Kidney (tissue), 14 donors: ENCODE measurements around the gene BUD31. TPM values are rescaled to one million over a fixed set of nuclear protein-coding genes. Genes with fewer than 3 reads are reported as not detected.

Experiments used
- DNase-seq, 5 donors: peaks; one replicate each; pipeline ENCODE4 v3.0.0-alpha.2; 2013 to 2020
- FAIRE-seq: peaks from 2 replicates; lab custom pipeline; 2012; peaks lifted over from hg19 to GRCh38; lab: Jason Lieb, UNC
- H3K27ac ChIP-seq, 2 donors: one replicate each; pipeline ENCODE4 v1.7.0; 2013; ENCODE audit warnings: low read depth in 2 of 2, low read length in 2 of 2, inconsistent platforms in 1 of 2
- H3K27me3 ChIP-seq: one replicate; pipeline ENCODE4 v1.7.1; 2013; ENCODE audit warnings: low read length, inconsistent platforms; ENCODE audit not compliant: control insufficient read depth, insufficient read depth
- H3K36me3 ChIP-seq, 3 donors: one replicate each; pipeline versions ENCODE4 v1.7.0 to v1.7.1; 2013; ENCODE audit warnings: low read length in 3 of 3, control low read depth in 1 of 3, inconsistent platforms in 1 of 3; ENCODE audit not compliant: insufficient read depth in 3 of 3, control insufficient read depth in 2 of 3
- H3K4me1 ChIP-seq, 3 donors: one replicate each; pipeline versions ENCODE4 v1.7.0 to v1.7.1; 2013; ENCODE audit warnings: low read length in 3 of 3, inconsistent platforms in 1 of 3, low read depth in 1 of 3; ENCODE audit not compliant: control insufficient read depth in 2 of 3, insufficient read depth in 2 of 3
- H3K4me3 ChIP-seq, 3 donors: one replicate each; pipeline versions ENCODE4 v1.7.0 to v1.8.1; 2013; ENCODE audit warnings: low read length in 3 of 3, control low read depth in 1 of 3, inconsistent platforms in 1 of 3
- H3K9ac ChIP-seq, 3 donors: one replicate each; pipeline versions ENCODE4 v1.7.0 to v1.7.1; 2013; ENCODE audit warnings: low read length in 3 of 3, control low read depth in 1 of 3, inconsistent platforms in 1 of 3
- H3K9me3 ChIP-seq, 3 donors: one replicate each; pipeline versions ENCODE4 v1.7.0 to v1.7.1; 2013; ENCODE audit warnings: low read length in 3 of 3, control low read depth in 1 of 3, inconsistent platforms in 1 of 3; ENCODE audit not compliant: control insufficient read depth in 2 of 3, insufficient read depth in 1 of 3
- CTCF ChIP-seq: IDR thresholded peaks from 3 replicates; pipeline ENCODE4 v1.5.1; 2012; ENCODE audit warnings: mild to moderate bottlenecking, moderate library complexity, borderline replicate concordance; ENCODE audit not compliant: insufficient read depth; ENCODE audit errors: extremely low read depth
- intact Hi-C: fragments of 100-400 bp; cut with DNase I; formaldehyde crosslinking; loops from one replicate; pipeline ENCODE4 v1.11.1; 2022
- polyA plus RNA-seq: library from polyadenylated mRNA; stranded (reverse); fragments of 350-450 nt; fragmentation: Illumina TruSeq; extraction: RNeasy Lipid Tissue Mini Kit (QIAGEN cat#74804); gene quantifications from one replicate; pipeline ENCODE4 v1.2.3, GENCODE V29; 2014; ENCODE audit warnings: low read depth, low replicate concordance; ENCODE audit not compliant: insufficient read depth
- total RNA-seq: library from RNA; stranded (reverse); fragmentation: NEBNext Ultra II Directional; extraction: Animal tissue kit (Norgen Biotek cat#: 25700); gene quantifications from one replicate; pipeline ENCODE4 v1.2.1, GENCODE V29; 2021
- donor health status: control.
- donor health status: control.
- donor health status: control.
- donor health status: control.
- donor health status: control.
- donor health status: DM: yes; HTN: yes; CAD: no.
- donor health status: Normal renal cell carcinoma (clear cell type).

BUD31 gene
- total and polyA plus RNA-seq, 2 donors from 2014 or later: 79.0 to 141 TPM

GRCh38 chr7:99451936-99452335 is 43.2 kb downstream of the BUD31 start:
- H3K27ac ChIP-seq: no peak overlapping the region
- H3K36me3 ChIP-seq: peaks cover 2 to 25% (median 24%) of the 10 kb centered on the region in 3 donors
- intact Hi-C loops: no loop called here
- H3K4me1 ChIP-seq: no peaks in the 10 kb centered on the region
- H3K4me3 ChIP-seq: no peak overlapping the region
- no peaks in the 10 kb centered on the region for H3K9me3 ChIP-seq
- H3K9ac ChIP-seq: no peak overlapping the region
- no peak for TF ChIP-seq CTCF
- no peak for FAIRE-seq
- DNase-seq: no peak
- no peaks in the 10 kb centered on the region for H3K27me3 ChIP-seq

GRCh38 chr7:99452541-99452940 is 43.8 kb downstream of the BUD31 start:
- intact Hi-C loops: no loop called here
- Histone ChIP-seq H3K9ac (no peak overlapping the region), H3K27me3 (no peaks in the 10 kb centered on the region), H3K9me3 (no peaks in the 10 kb centered on the region), H3K4me3 (no peak overlapping the region), H3K4me1 (no peaks in the 10 kb centered on the region), H3K36me3 (peaks cover 2 to 31% (median 24%) of the 10 kb centered on the region in 3 donors), H3K27ac (no peak overlapping the region)
- no peak for DNase-seq
- FAIRE-seq: no peak
- TF ChIP-seq CTCF: no peak

- no peak for FAIRE-seq
- intact Hi-C loops: no loop called here
- H3K9ac ChIP-seq: no peak overlapping the region
- H3K4me3 ChIP-seq: no peak overlapping the region
- no peak for DNase-seq
- H3K9me3 ChIP-seq: no peaks in the 10 kb centered on the region
- peaks cover 2 to 35% (median 24%) of the 10 kb centered on the region in 3 donors for H3K36me3 ChIP-seq
- H3K4me1 ChIP-seq: no peaks in the 10 kb centered on the region
- no peak for TF ChIP-seq CTCF
- H3K27ac ChIP-seq: no peak overlapping the region
- no peaks in the 10 kb centered on the region for H3K27me3 ChIP-seq
These were observed 44.3 kb downstream of the BUD31 start for GRCh38 chr7:99453105-99453504.

GRCh38 chr7:99455874-99456273 is 47.1 kb downstream of the BUD31 start:
- no peak for DNase-seq
- Histone ChIP-seq H3K27ac (no peak overlapping the region), H3K9me3 (no peaks in the 10 kb centered on the region), H3K4me1 (no peaks in the 10 kb centered on the region), H3K4me3 (no peak overlapping the region), H3K9ac (no peak overlapping the region), H3K27me3 (no peaks in the 10 kb centered on the region), H3K36me3 (peaks cover 2 to 34% (median 20%) of the 10 kb centered on the region in 3 donors)
- no peak for TF ChIP-seq CTCF
- intact Hi-C loops: no loop called here
- no peak for FAIRE-seq
